GM18526 (cell line): Measurements from ENCODE around the gene SLC12A4.

ENCODE experiments used
- POLR2A ChIP-seq: IDR thresholded peaks from 3 replicates; pipeline ENCODE4 v1.6.1; 2011; ENCODE audit not compliant: insufficient read length; ENCODE audit errors: extremely low read depth

The SLC12A4 gene

DNA sequence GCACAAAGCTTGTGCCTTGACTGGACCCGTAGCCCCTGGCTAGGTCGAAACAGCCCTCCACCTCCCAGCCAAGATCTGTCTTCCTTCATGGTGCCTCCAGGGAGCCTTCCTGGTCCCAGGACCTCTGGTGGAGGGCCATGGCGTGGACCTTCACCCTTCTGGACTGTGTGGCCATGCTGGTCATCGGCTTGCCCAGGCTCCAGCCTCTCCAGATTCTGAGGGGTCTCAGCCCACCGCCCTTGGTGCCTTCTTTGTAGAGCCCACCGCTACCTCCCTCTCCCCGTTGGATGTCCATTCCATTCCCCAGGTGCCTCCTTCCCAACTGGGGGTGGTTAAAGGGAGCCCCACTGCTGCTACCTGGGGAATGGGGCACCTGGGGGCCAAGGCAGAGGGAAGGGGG is 40.3 kb downstream of the SLC12A4 start:
- TF ChIP-seq POLR2A, result no peak

GRCh38 chr16:67927131-67927941 is 41.1 kb downstream of the SLC12A4 start:
- TF ChIP-seq POLR2A, result no peak

- no peak for TF ChIP-seq POLR2A
Observed at GRCh38 chr16:67926181-67926750, 42.2 kb downstream of the SLC12A4 start.

- TF ChIP-seq POLR2A, result no peak
Observed at GRCh38 chr16:67924140-67924906, 44.1 kb downstream of the SLC12A4 start.

DNA sequence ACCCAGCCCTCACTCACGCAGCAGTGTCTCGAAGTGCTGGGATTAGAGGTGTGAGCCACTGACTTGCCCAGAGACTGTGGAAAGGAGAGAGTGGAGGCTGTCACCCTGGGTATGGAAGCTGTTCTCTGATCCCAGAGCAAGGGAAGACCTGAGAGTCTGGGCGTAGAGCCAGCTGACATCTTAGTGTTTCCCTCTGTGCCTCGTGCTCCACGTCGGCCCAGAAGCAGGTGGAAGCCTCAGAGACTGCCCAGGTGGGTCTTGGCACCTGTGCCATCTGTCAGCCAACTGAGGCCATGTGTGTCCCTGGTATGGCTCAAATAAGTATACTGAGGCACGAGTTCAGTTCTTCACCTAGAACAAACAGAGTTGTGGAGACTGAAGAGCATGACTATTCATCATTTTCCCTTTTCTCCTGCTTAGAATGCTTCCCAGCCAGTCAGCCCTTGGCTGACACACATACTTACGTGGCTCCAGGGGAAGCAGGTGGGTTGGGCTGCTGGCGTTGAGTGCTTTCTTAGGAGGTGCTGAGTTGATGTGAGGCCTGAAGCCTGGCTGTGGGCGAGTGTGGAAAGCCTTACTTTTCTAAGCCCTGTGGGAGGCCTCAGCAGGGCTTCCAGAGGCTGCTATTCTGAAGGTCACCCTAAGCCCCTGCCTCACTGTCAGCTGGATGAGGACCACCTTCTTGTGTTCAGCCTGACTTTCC is 44.9 kb downstream of the SLC12A4 start:
- no peak for TF ChIP-seq POLR2A

DNA sequence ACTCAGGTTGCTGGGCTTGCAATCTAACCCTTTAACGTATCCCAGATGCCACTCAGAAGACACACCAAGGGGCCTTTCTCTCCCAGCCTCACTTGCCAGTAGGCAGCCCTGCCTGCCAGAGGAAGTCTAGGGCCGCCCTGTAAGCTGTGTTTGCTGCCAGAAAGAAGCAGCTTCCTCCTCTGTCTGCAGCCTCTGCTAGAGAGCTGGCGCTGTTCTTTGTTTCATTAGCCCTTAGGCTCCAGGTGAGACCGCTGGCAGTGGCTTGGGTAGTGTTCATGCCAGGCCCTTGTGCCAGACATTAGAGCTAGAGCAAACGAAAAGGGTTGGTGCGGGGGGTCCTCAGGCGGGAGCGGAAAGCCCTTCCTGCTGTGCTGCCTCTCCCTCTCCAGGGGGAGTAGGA is 45.7 kb downstream of the SLC12A4 start:
- no peak for TF ChIP-seq POLR2A

- TF ChIP-seq POLR2A, result no peak
Observed at GRCh38 chr16:67922221-67922620, 46.2 kb downstream of the SLC12A4 start.

DNA sequence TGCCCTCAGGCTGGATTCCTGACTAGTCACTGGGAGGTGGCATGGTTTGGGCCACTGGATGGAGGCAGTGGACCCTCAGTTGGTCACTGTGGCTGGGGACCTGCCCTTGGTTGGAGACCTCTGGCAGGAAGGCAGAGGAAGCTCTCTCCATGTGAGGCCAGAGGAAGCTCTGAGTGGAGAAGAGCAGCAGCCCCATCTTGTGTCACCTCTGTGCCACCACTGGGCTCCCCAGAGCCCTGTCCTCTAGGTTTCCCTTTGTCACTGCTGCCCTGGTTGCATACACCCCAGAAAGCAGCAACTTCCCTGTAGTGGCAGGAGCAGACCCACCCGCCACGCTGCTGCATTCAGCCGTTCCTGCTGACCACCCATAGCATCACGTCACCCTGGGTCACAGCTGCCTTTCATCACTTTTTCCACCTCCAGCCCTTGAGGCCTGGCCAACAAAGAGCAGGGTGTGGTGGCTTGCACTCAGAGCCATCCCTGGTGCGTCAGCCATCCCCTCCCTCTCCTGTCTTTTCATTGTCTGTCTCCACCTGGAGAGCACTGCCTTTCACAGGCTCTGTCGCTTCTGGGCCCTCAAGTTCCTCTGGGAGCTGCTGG is 48.7 kb downstream of the SLC12A4 start:
- TF ChIP-seq POLR2A, result no peak

DNA sequence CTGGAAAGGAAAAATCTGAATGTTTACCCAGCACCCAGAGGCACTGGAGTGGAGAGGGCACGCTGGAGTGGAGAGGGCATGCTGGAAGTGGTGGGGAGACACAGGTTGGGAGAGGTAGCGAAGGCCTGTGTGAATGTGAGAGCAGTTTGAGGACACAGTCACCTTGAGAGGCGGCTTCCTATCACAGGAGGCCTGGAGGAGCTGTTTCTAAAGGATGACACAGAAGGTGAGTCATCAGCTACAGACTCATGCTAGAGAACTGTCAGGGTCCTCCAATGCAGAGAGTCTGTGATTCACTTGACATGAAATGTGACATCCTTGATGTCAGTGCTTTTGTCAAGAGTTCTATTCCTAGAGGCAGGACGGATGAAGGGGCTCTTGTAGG is 50.6 kb downstream of the SLC12A4 start:
- no peak for TF ChIP-seq POLR2A

GRCh38 chr16:67917140-67917851 is 51.1 kb downstream of the SLC12A4 start:
- no peak for TF ChIP-seq POLR2A

DNA sequence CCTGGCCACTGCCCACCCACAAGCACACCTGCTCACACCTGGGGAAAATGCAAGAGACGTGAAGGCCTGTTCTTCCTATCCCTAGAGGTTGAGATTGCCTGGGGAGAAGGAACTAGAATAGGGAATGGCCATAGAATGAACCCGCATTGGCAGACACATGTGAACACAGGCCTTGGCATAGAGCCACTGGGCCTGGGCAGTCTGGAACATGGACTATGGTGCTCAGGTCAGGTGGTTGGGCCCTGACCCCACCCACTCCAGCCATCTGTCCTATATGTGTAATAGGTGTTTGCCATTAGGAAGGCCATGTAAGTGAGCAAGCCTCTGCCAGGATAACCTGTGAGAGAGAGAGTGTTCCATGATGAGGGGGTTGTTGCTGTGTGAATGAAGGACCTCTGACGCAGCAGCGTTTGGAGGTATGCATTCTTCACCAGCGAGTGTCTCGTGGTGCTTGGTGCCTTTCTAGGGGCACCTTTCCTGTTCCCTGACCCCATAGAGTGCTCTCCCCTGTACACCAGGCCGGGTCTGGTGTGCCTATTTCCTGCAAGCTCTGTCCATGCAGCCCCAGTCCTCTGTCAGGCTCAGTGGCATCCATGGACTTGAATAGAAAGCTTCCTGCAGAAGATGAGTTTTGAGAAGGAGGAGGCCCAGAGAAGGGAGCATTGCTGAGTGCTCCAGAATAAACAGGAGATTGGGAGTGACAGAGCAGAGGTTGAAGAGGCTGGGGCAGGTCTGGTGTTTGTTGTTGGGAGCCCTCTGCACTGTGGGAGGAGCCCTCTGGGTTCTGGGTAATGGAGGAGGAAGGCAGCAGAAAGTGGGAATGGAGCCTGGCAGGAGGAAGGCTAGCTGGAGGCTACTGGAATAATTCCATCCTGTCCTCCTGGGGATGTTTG is 52.4 kb downstream of the SLC12A4 start:
- no peak for TF ChIP-seq POLR2A

- no peak for TF ChIP-seq POLR2A
Observed at GRCh38 chr16:67914758-67915495, 53.5 kb downstream of the SLC12A4 start.

- TF ChIP-seq POLR2A, result no peak
Observed at GRCh38 chr16:67910158-67910557, 58.3 kb downstream of the SLC12A4 start.
